Measurements from ENCODE around the gene GLRA2. TPM values are rescaled to one million over a fixed set of nuclear protein-coding genes. Genes with fewer than 3 reads are reported as not detected.

Gene GLRA2
- total and polyA plus RNA-seq, 10 of the 15 experiments (the other 5 are each of a cell fraction or from before 2014, with no cell fraction given), result 0.01 TPM; not detected in 9

DNA sequence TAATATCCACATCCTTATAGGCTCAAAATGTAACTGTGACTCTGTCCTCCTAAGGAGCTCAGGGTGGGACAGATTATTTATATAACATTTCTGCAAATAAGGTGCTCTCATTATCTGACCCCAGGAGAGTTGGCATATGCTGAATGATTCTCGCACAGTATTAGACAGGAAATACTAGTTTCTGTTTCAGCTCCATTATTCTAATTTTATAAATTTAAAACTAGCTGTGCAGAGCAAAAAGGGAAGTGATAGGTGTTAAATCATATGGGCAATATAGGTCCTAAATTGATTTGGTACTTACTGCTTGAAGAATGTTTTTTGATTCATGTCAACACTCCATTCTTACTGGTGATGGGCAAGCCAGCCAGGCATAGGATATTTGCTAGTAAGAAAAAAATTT, 141.5 kb downstream of the GLRA2 start (continued):
- TF ChIP-seq RBBP5 (conservative IDR thresholded peaks at IDR 0.05), result no peak
- no peak for TF ChIP-seq HDAC2 (IDR thresholded peaks at IDR 0.05)
- TF ChIP-seq, protein P1, sequence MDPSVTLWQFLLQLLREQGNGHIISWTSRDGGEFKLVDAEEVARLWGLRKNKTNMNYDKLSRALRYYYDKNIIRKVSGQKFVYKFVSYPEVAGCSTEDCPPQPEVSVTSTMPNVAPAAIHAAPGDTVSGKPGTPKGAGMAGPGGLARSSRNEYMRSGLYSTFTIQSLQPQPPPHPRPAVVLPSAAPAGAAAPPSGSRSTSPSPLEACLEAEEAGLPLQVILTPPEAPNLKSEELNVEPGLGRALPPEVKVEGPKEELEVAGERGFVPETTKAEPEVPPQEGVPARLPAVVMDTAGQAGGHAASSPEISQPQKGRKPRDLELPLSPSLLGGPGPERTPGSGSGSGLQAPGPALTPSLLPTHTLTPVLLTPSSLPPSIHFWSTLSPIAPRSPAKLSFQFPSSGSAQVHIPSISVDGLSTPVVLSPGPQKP (IDR thresholded peaks at IDR 0.05; ENCODE audit: low read depth, low read length), result no peak
- no peak for TF ChIP-seq POLR2AphosphoS5 (IDR thresholded peaks at IDR 0.05; ENCODE audit: low read length)
- no peak for TF ChIP-seq CBX5 (IDR thresholded peaks at IDR 0.05; ENCODE audit: low read depth)
- no peak for TF ChIP-seq SMC3 (IDR thresholded peaks at IDR 0.05; ENCODE audit: borderline replicate concordance, low read length)
- TF ChIP-seq ZSCAN29 (IDR thresholded peaks at IDR 0.05), result no peak
- no peak for TF ChIP-seq SIN3A (IDR thresholded peaks at IDR 0.05; ENCODE audit: low read depth, low read length)
- TF ChIP-seq IRF4 (IDR thresholded peaks at IDR 0.05; ENCODE audit: low read depth, low read length), result no peak
- TF ChIP-seq, protein P2, sequence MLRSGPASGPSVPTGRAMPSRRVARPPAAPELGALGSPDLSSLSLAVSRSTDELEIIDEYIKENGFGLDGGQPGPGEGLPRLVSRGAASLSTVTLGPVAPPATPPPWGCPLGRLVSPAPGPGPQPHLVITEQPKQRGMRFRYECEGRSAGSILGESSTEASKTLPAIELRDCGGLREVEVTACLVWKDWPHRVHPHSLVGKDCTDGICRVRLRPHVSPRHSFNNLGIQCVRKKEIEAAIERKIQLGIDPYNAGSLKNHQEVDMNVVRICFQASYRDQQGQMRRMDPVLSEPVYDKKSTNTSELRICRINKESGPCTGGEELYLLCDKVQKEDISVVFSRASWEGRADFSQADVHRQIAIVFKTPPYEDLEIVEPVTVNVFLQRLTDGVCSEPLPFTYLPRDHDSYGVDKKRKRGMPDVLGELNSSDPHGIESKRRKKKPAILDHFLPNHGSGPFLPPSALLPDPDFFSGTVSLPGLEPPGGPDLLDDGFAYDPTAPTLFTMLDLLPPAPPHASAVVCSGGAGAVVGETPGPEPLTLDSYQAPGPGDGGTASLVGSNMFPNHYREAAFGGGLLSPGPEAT (IDR thresholded peaks at IDR 0.05; ENCODE audit: low read depth), result no peak
- no peak for TF ChIP-seq CBX3 (IDR thresholded peaks at IDR 0.05; ENCODE audit: borderline replicate concordance, low read depth)
- TF ChIP-seq NR2F1 (conservative IDR thresholded peaks at IDR 0.05), result no peak
- TF ChIP-seq NFYB (IDR thresholded peaks at IDR 0.05; ENCODE audit: insufficient read depth, low read depth, low read length), result no peak
- no peak for TF ChIP-seq STAT1 (conservative IDR thresholded peaks at IDR 0.05)
- no peak for TF ChIP-seq PAX5 (IDR thresholded peaks at IDR 0.05; ENCODE audit: borderline replicate concordance, low read depth, low read length)
- no peak for TF ChIP-seq ZNF274 (IDR thresholded peaks at IDR 0.05; ENCODE audit: insufficient read depth, insufficient read length)
- TF ChIP-seq RFX5 (IDR thresholded peaks at IDR 0.05; ENCODE audit: low read depth, low read length), result no peak
- peak; percentile 79; the same call in 1 of the 2 replicates for TF ChIP-seq ZNF217 (IDR thresholded peaks at IDR 0.05)
- 0 out of 2 replicates have a peak, but pooled peaks have one; percentile 37 for TF ChIP-seq MEF2A (IDR thresholded peaks at IDR 0.05; ENCODE audit: insufficient read depth, low read depth, low read length)
- no peak for TF ChIP-seq FOXM1 (IDR thresholded peaks at IDR 0.05; ENCODE audit: low read depth, low read length)
- no peak for TF ChIP-seq WRNIP1 (IDR thresholded peaks at IDR 0.05; ENCODE audit: borderline replicate concordance, low read depth, low read length)
- TF ChIP-seq PML (IDR thresholded peaks at IDR 0.05; ENCODE audit: low read length), result no peak
- no peak for TF ChIP-seq DPF2 (IDR thresholded peaks at IDR 0.05)
- TF ChIP-seq CEBPB (IDR thresholded peaks at IDR 0.05; ENCODE audit: borderline replicate concordance in 1 of 2, low read depth in 2 of 2, low read length in 2 of 2), result no peak
- TF ChIP-seq HDAC6 (IDR thresholded peaks at IDR 0.05; ENCODE audit: unreplicated experiment), result no peak
- TF ChIP-seq RUNX3 (IDR thresholded peaks at IDR 0.05; ENCODE audit: low read length), result no peak
- TF ChIP-seq EED (IDR thresholded peaks at IDR 0.05; ENCODE audit: low read depth), result no peak
- no peak for TF ChIP-seq POLR2A (IDR thresholded peaks at IDR 0.05; ENCODE audit: low read depth, low read length)
- 0 out of 2 replicates have a peak, but pooled peaks have one; percentile 7 for TF ChIP-seq GABPA (IDR thresholded peaks at IDR 0.05; ENCODE audit: low read depth)
- TF ChIP-seq SPI1 (IDR thresholded peaks at IDR 0.05; ENCODE audit: borderline replicate concordance, insufficient read depth, low read depth, low read length), result peak; percentile 75
- TF ChIP-seq NFIC (IDR thresholded peaks at IDR 0.05; ENCODE audit: low read depth, low read length), result peak; percentile 29; the same call in 1 of the 2 replicates
- TF ChIP-seq JUND (IDR thresholded peaks at IDR 0.05; ENCODE audit: low read depth, low read length), result no peak
- no peak for TF ChIP-seq CHD2 (IDR thresholded peaks at IDR 0.05; ENCODE audit: borderline replicate concordance, low read depth, low read length)
